Neural cell (in vitro differentiated cells): ENCODE measurements around the gene ARHGAP4. TPM values are rescaled to one million over a fixed set of nuclear protein-coding genes. Genes with fewer than 3 reads are reported as not detected.

Source experiments
- H2AFZ ChIP-seq: fragments of 200-600, 300-800 bp; sonication (generic), shearing (Covaris generic); 2 replicates; pipeline ENCODE4 v1.6.0; 2014; ENCODE audit warnings: low read depth, mild to moderate bottlenecking, antibody characterized with exemption, low read length, moderate library complexity
- H3F3A ChIP-seq: fragments of 200-600 bp; shearing (Covaris generic); 2 replicates; pipeline ENCODE4 v1.6.1; 2016; ENCODE audit warnings: mild to moderate bottlenecking, moderate library complexity, mixed read lengths, antibody characterized with exemption, low read length; ENCODE audit not compliant: insufficient read depth, poor library complexity, severe bottlenecking
- H3K27ac ChIP-seq: fragments of 200-600, 300-800 bp; sonication (generic), shearing (Covaris generic); 2 replicates; pipeline ENCODE4 v1.5.1; 2014; ENCODE audit warnings: mild to moderate bottlenecking, low read length, moderate library complexity
- H3K27me3 ChIP-seq: fragments of 300-800, 200-600 bp; sonication (generic), shearing (Covaris generic); 2 replicates; pipeline ENCODE4 v1.6.0; 2014; ENCODE audit warnings: mild to moderate bottlenecking, low read depth, low read length, moderate library complexity; ENCODE audit not compliant: insufficient read depth
- H3K36me3 ChIP-seq: fragments of 300-800, 200-600 bp; sonication (generic), shearing (Covaris generic); 2 replicates; pipeline ENCODE4 v1.5.1; 2014; ENCODE audit warnings: mild to moderate bottlenecking, antibody characterized with exemption, low read length, moderate library complexity; ENCODE audit not compliant: insufficient read depth
- H3K4me2 ChIP-seq: fragments of 300-800, 200-600 bp; sonication (generic), shearing (Covaris generic); 2 replicates; pipeline ENCODE4 v1.6.0; 2014; ENCODE audit warnings: mild to moderate bottlenecking, low read length
- H3K4me3 ChIP-seq: fragments of 300-800, 200-600 bp; sonication (generic), shearing (Covaris generic); 2 replicates; pipeline ENCODE4 v1.5.1; 2014; ENCODE audit warnings: mild to moderate bottlenecking, low read length, moderate library complexity
- H3K79me2 ChIP-seq: fragments of 200-600 bp; shearing (Covaris generic); replicated peaks from 2 replicates; pipeline ENCODE4 v1.6.0; 2014; ENCODE audit warnings: mild to moderate bottlenecking, low read length, moderate library complexity; ENCODE audit not compliant: insufficient read depth
- H3K9ac ChIP-seq: fragments of 300-800, 200-600 bp; sonication (generic), shearing (Covaris generic); 2 replicates; pipeline ENCODE4 v1.6.1; 2016; ENCODE audit warnings: mild to moderate bottlenecking, low read length, mixed read lengths
- H3K9me2 ChIP-seq: fragments of 200-600 bp; shearing (Covaris generic); 2 replicates; pipeline ENCODE4 v1.6.1; 2016; ENCODE audit warnings: mild to moderate bottlenecking, low read length, mixed read lengths; ENCODE audit not compliant: insufficient read depth
- H3K9me3 ChIP-seq: fragments of 200-600, 300-800 bp; sonication (generic), shearing (Covaris generic); 2 replicates; pipeline ENCODE4 v1.6.1; 2016; ENCODE audit warnings: mild to moderate bottlenecking, mixed run types, low read length, moderate library complexity, mixed read lengths
- H4K20me1 ChIP-seq: fragments of 200-600 bp; shearing (Covaris generic); 2 replicates; pipeline ENCODE4 v1.6.1; 2016; ENCODE audit warnings: mild to moderate bottlenecking, mixed run types; ENCODE audit not compliant: insufficient read depth
- CTCF ChIP-seq: fragments of 450-650 bp; IDR thresholded peaks from 2 replicates; pipeline ENCODE4 v1.5.1; 2014; ENCODE audit warnings: antibody characterized with exemption, mild to moderate bottlenecking, moderate library complexity; ENCODE audit not compliant: poor library complexity, severe bottlenecking
- EP300 ChIP-seq: fragments of 450-650 bp; conservative IDR thresholded peaks from 2 replicates; pipeline ENCODE4 v1.6.1; 2014; ENCODE audit warnings: antibody characterized with exemption, mild to moderate bottlenecking, moderate library complexity; ENCODE audit not compliant: poor library complexity, severe bottlenecking
- EZH2 ChIP-seq: fragments of 200-600, 300-800 bp; shearing (Covaris generic), sonication (generic); IDR thresholded peaks from 2 replicates; pipeline ENCODE4 v1.6.1; 2014; ENCODE audit warnings: antibody characterized with exemption, low read length, borderline replicate concordance, mild to moderate bottlenecking; ENCODE audit not compliant: insufficient read depth, poor library complexity, severe bottlenecking
- MXI1 ChIP-seq: fragments of 450-650 bp; conservative IDR thresholded peaks from 2 replicates; pipeline ENCODE4 v1.6.1; 2014; ENCODE audit warnings: antibody characterized with exemption, mild to moderate bottlenecking; ENCODE audit not compliant: poor library complexity, severe bottlenecking
- POLR2AphosphoS5 ChIP-seq: IDR thresholded peaks from 2 replicates; pipeline ENCODE4 v1.6.1; 2012
- RAD21 ChIP-seq: fragments of 450-650 bp; conservative IDR thresholded peaks from 2 replicates; pipeline ENCODE4 v1.6.1; 2014; ENCODE audit warnings: antibody characterized with exemption, mild to moderate bottlenecking, moderate library complexity
- REST ChIP-seq: IDR thresholded peaks from 2 replicates; pipeline ENCODE4 v1.6.1; 2012; ENCODE audit warnings: borderline replicate concordance
- SMC3 ChIP-seq: fragments of 450-650 bp; conservative IDR thresholded peaks from 2 replicates; pipeline ENCODE4 v1.6.1; 2014; ENCODE audit warnings: antibody characterized with exemption, mild to moderate bottlenecking, moderate library complexity; ENCODE audit not compliant: poor library complexity
- TAF1 ChIP-seq: IDR thresholded peaks from 2 replicates; pipeline ENCODE4 v1.6.1; 2012; ENCODE audit warnings: low read depth
- polyA plus RNA-seq: library from polyadenylated mRNA; depleted of rRNA; stranded (reverse); fragments of >200 nt; gene quantifications from 2 replicates; pipeline ENCODE4 v1.2.3, GENCODE V29; 2014

ARHGAP4 gene
- polyA plus RNA-seq, 1 donor from 2014 or later = 11.2 TPM

GRCh38 chrX:153924149-153924861 lies 1.8 kb downstream of the ARHGAP4 start:
- Histone ChIP-seq H3K4me2 (no peak overlapping the region), H3K9ac (no peak overlapping the region), H3K9me2 (no peaks in the 10 kb centered on the region), H3K36me3 (no peaks in the 10 kb centered on the region), H3K4me3 (no peak overlapping the region), H3K79me2 (no peaks in the 10 kb centered on the region), H4K20me1 (no peaks in the 10 kb centered on the region), H3K9me3 (no peaks in the 10 kb centered on the region), H3K27me3 (no peaks in the 10 kb centered on the region), H2AFZ (no peak overlapping the region), H3F3A (no peaks in the 10 kb centered on the region), H3K27ac (no peak overlapping the region)
- TF ChIP-seq EP300 = no peak
- peak; percentile 27 for TF ChIP-seq SMC3
- TF ChIP-seq POLR2AphosphoS5 = no peak
- TF ChIP-seq RAD21 = peak; percentile 38
- TF ChIP-seq CTCF = peak; percentile 31
- TF ChIP-seq REST = no peak
- TF ChIP-seq MXI1 = no peak
- no peak for TF ChIP-seq TAF1
- no peak for TF ChIP-seq EZH2

GRCh38 chrX:153922932-153923857 lies 2.9 kb downstream of the ARHGAP4 start:
- H3K9me2 ChIP-seq = no peaks in the 10 kb centered on the region
- no peak for TF ChIP-seq EP300
- TF ChIP-seq EZH2 = no peak
- no peak for TF ChIP-seq CTCF
- no peak for TF ChIP-seq MXI1
- no peak for TF ChIP-seq POLR2AphosphoS5
- no peak for TF ChIP-seq REST
- TF ChIP-seq SMC3 = no peak
- no peak for TF ChIP-seq RAD21
- TF ChIP-seq TAF1 = no peak
- no peak overlapping the region for H3K27ac ChIP-seq
- no peaks in the 10 kb centered on the region for H3F3A ChIP-seq
- H2AFZ ChIP-seq = no peak overlapping the region
- no peaks in the 10 kb centered on the region for H4K20me1 ChIP-seq
- no peak overlapping the region for H3K4me3 ChIP-seq
- H3K36me3 ChIP-seq = no peaks in the 10 kb centered on the region
- no peaks in the 10 kb centered on the region for H3K27me3 ChIP-seq
- no peak overlapping the region for H3K4me2 ChIP-seq
- no peaks in the 10 kb centered on the region for H3K9me3 ChIP-seq
- H3K79me2 ChIP-seq = no peaks in the 10 kb centered on the region
- H3K9ac ChIP-seq = no peak overlapping the region
